GM21825 (cell line): Measurements from ENCODE around the gene IFNL1.
"Not testable (repeated sequence)": the region's sequence is repeated elsewhere in the genome, so short reads cannot be mapped to it uniquely, and the experiment has no call there.

Experiments
- ATAC-seq: cut with Tn5 transposase; IDR thresholded peaks from one replicate; pipeline ENCODE4 v1.9.1; 2021; ENCODE audit warnings: mild to moderate bottlenecking, moderate library complexity; ENCODE audit not compliant: unreplicated experiment

Gene IFNL1

GRCh38 chr19:39270036-39270871 lies 26.0 kb upstream of the IFNL1 start:
- no peak for ATAC-seq

GRCh38 chr19:39273859-39274258 lies 22.3 kb upstream of the IFNL1 start:
- not testable (repeated sequence) for ATAC-seq

- ATAC-seq = no peak
Observed at GRCh38 chr19:39275578-39275977, 20.6 kb upstream of the IFNL1 start.

- ATAC-seq = no peak
Observed at GRCh38 chr19:39276740-39277139, 19.5 kb upstream of the IFNL1 start.

GRCh38 chr19:39277598-39277997 lies 18.6 kb upstream of the IFNL1 start:
- ATAC-seq = no peak

- ATAC-seq = no peak
Observed at GRCh38 chr19:39282021-39282420, 14.2 kb upstream of the IFNL1 start.

- ATAC-seq = no peak
Observed at GRCh38 chr19:39284032-39284431, 12.2 kb upstream of the IFNL1 start.

GRCh38 chr19:39293394-39293793 lies 2.8 kb upstream of the IFNL1 start:
- ATAC-seq = no peak

GRCh38 chr19:39296906-39297305 lies 699 bp downstream of the IFNL1 start:
- no peak for ATAC-seq

- ATAC-seq = no peak
Observed at GRCh38 chr19:39297931-39298634, 1.9 kb downstream of the IFNL1 start.

- no peak for ATAC-seq
Observed at GRCh38 chr19:39299404-39299803, 3.2 kb downstream of the IFNL1 start.

- no peak for ATAC-seq
Observed at GRCh38 chr19:39299832-39300231, 3.6 kb downstream of the IFNL1 start.

GRCh38 chr19:39301021-39301420 lies 4.8 kb downstream of the IFNL1 start:
- ATAC-seq = no peak

GRCh38 chr19:39301562-39301961 lies 5.4 kb downstream of the IFNL1 start:
- ATAC-seq = no peak

GRCh38 chr19:39303373-39304184 lies 7.4 kb downstream of the IFNL1 start:
- ATAC-seq = no peak

GRCh38 chr19:39304185-39304513 lies 7.9 kb downstream of the IFNL1 start:
- ATAC-seq = no peak

GRCh38 chr19:39304701-39305571 lies 8.7 kb downstream of the IFNL1 start:
- ATAC-seq = no peak

- ATAC-seq = no peak
Observed at GRCh38 chr19:39306075-39306474, 9.9 kb downstream of the IFNL1 start.

- ATAC-seq = no peak
Observed at GRCh38 chr19:39307046-39307821, 11.0 kb downstream of the IFNL1 start.
